Measurements from ENCODE around the gene CARS2. TPM values are rescaled to one million over a fixed set of nuclear protein-coding genes. Genes with fewer than 3 reads are reported as not detected.
"Not testable (repeated sequence)": the region's sequence is repeated elsewhere in the genome, so short reads cannot be mapped to it uniquely, and the experiment has no call there.

CARS2 gene
- total and polyA plus RNA-seq, 5 donors from 2014 or later = 23.1 to 71.4 (median 35.2) TPM

GRCh38 chr13:110705356-110705825, 525 bp downstream of the CARS2 start:
- Mint-ChIP-seq H3K4me1 (peaks cover 13 to 61% (median 36%) of the 10 kb centered on the region in 4 donors), H3K27me3 (no peaks in the 10 kb centered on the region), H3K4me3 (peak overlapping the region; percentile 94 to 96 (median 95)), H3K36me3 (peaks cover 9% of the 10 kb centered on the region), H3K27ac (peak overlapping the region; percentile 44 to 94 (median 71)), H3K9me3 (no peaks in the 10 kb centered on the region)
- Histone ChIP-seq H3K36me3 (ENCODE audit: control insufficient read depth, insufficient read depth, low read length) (peaks cover 26% of the 10 kb centered on the region), H3K27ac (ENCODE audit: insufficient read depth, low read length, poor library complexity, severe bottlenecking) (peak overlapping the region; percentile 70), H3K4me3 (ENCODE audit: low read depth, low read length) (peak overlapping the region; percentile 82), H3K9me3 (ENCODE audit: control insufficient read depth in 2 of 2, low read length in 2 of 2) (no peaks in the 10 kb centered on the region), H3K4me1 (ENCODE audit: control insufficient read depth, insufficient read depth, low read length, poor library complexity, severe bottlenecking) (peaks cover 36% of the 10 kb centered on the region), H3K27me3 (ENCODE audit: control insufficient read depth, insufficient read depth, low read length) (no peaks in the 10 kb centered on the region)
- no peak for DNase-seq
- ATAC-seq (ENCODE audit: low read depth in 2 of 2) = no peak

- Mint-ChIP-seq H3K9me3 (no peaks in the 10 kb centered on the region), H3K4me1 (peaks cover 10 to 73% (median 49%) of the 10 kb centered on the region in 4 donors), H3K27me3 (no peaks in the 10 kb centered on the region), H3K4me3 (peak overlapping the region in 3 of 4 donors; percentile 27 to 69 (median 43)), H3K36me3 (peaks cover 25% of the 10 kb centered on the region), H3K27ac (peak overlapping the region in 1 of 3 donors; percentile 13)
- no peak overlapping the region for H3K27ac ChIP-seq (ENCODE audit: insufficient read depth, low read length, poor library complexity, severe bottlenecking)
- H3K27me3 ChIP-seq (ENCODE audit: control insufficient read depth, insufficient read depth, low read length) = no peaks in the 10 kb centered on the region
- no peak for DNase-seq
- no peak for ATAC-seq (ENCODE audit: low read depth in 2 of 2)
- no peak overlapping the region for H3K4me3 ChIP-seq (ENCODE audit: low read depth, low read length)
- no peaks in the 10 kb centered on the region for H3K9me3 ChIP-seq (ENCODE audit: control insufficient read depth in 2 of 2, low read length in 2 of 2)
- peaks cover 51% of the 10 kb centered on the region for H3K36me3 ChIP-seq (ENCODE audit: control insufficient read depth, insufficient read depth, low read length)
- H3K4me1 ChIP-seq (ENCODE audit: control insufficient read depth, insufficient read depth, low read length, poor library complexity, severe bottlenecking) = peaks cover 36% of the 10 kb centered on the region
Observed at GRCh38 chr13:110702591-110703526, 3.1 kb downstream of the CARS2 start.

- H3K4me1 ChIP-seq (ENCODE audit: control insufficient read depth, insufficient read depth, low read length, poor library complexity, severe bottlenecking) = peaks cover 36% of the 10 kb centered on the region
- H3K27ac Mint-ChIP-seq = peak overlapping the region in 1 of 3 donors; percentile 13
- DNase-seq = no peak
- H3K27ac ChIP-seq (ENCODE audit: insufficient read depth, low read length, poor library complexity, severe bottlenecking) = no peak overlapping the region
- ATAC-seq (ENCODE audit: low read depth in 2 of 2) = no peak
- peak overlapping the region in 1 of 4 donors; percentile 33 for H3K4me3 Mint-ChIP-seq
- peaks cover 25% of the 10 kb centered on the region for H3K36me3 Mint-ChIP-seq
- H3K9me3 ChIP-seq (ENCODE audit: control insufficient read depth in 2 of 2, low read length in 2 of 2) = no peaks in the 10 kb centered on the region
- H3K4me3 ChIP-seq (ENCODE audit: low read depth, low read length) = no peak overlapping the region
- H3K9me3 Mint-ChIP-seq = no peaks in the 10 kb centered on the region
- H3K4me1 Mint-ChIP-seq = peaks cover 9 to 76% (median 48%) of the 10 kb centered on the region in 4 donors
- H3K36me3 ChIP-seq (ENCODE audit: control insufficient read depth, insufficient read depth, low read length) = peaks cover 58% of the 10 kb centered on the region
- no peaks in the 10 kb centered on the region for H3K27me3 ChIP-seq (ENCODE audit: control insufficient read depth, insufficient read depth, low read length)
- no peaks in the 10 kb centered on the region for H3K27me3 Mint-ChIP-seq
Observed at GRCh38 chr13:110702089-110702488, 3.8 kb downstream of the CARS2 start.

- not testable (repeated sequence) for H3K27ac Mint-ChIP-seq; H3K4me3 Mint-ChIP-seq; H3K9me3 Mint-ChIP-seq; H3K9me3 ChIP-seq (ENCODE audit: control insufficient read depth in 2 of 2, low read length in 2 of 2); H3K27ac ChIP-seq (ENCODE audit: insufficient read depth, low read length, poor library complexity, severe bottlenecking); DNase-seq; H3K4me3 ChIP-seq (ENCODE audit: low read depth, low read length); H3K27me3 Mint-ChIP-seq; H3K27me3 ChIP-seq (ENCODE audit: control insufficient read depth, insufficient read depth, low read length); ATAC-seq (ENCODE audit: low read depth in 2 of 2)
- peaks cover 25% of the 10 kb centered on the region for H3K36me3 Mint-ChIP-seq
- H3K4me1 Mint-ChIP-seq = peaks cover 9 to 78% (median 46%) of the 10 kb centered on the region in 4 donors
- H3K4me1 ChIP-seq (ENCODE audit: control insufficient read depth, insufficient read depth, low read length, poor library complexity, severe bottlenecking) = peaks cover 28% of the 10 kb centered on the region
- H3K36me3 ChIP-seq (ENCODE audit: control insufficient read depth, insufficient read depth, low read length) = peaks cover 67% of the 10 kb centered on the region
Observed at GRCh38 chr13:110701061-110701460, 4.9 kb downstream of the CARS2 start.

GRCh38 chr13:110700641-110701040, 5.3 kb downstream of the CARS2 start:
- H3K9me3 ChIP-seq (ENCODE audit: control insufficient read depth in 2 of 2, low read length in 2 of 2) = no peaks in the 10 kb centered on the region
- Mint-ChIP-seq H3K36me3 (peaks cover 25% of the 10 kb centered on the region), H3K27me3 (no peaks in the 10 kb centered on the region), H3K27ac (peak overlapping the region in 1 of 3 donors; percentile 49), H3K9me3 (no peaks in the 10 kb centered on the region), H3K4me1 (peaks cover 9 to 80% (median 46%) of the 10 kb centered on the region in 4 donors), H3K4me3 (no peak overlapping the region)
- ATAC-seq (ENCODE audit: low read depth in 2 of 2) (no peak), DNase-seq (no peak)
- H3K4me1 ChIP-seq (ENCODE audit: control insufficient read depth, insufficient read depth, low read length, poor library complexity, severe bottlenecking) = peaks cover 26% of the 10 kb centered on the region
- H3K27ac ChIP-seq (ENCODE audit: insufficient read depth, low read length, poor library complexity, severe bottlenecking) = no peak overlapping the region
- H3K4me3 ChIP-seq (ENCODE audit: low read depth, low read length) = no peak overlapping the region
- peaks cover 67% of the 10 kb centered on the region for H3K36me3 ChIP-seq (ENCODE audit: control insufficient read depth, insufficient read depth, low read length)
- no peaks in the 10 kb centered on the region for H3K27me3 ChIP-seq (ENCODE audit: control insufficient read depth, insufficient read depth, low read length)

- peaks cover 9 to 75% (median 44%) of the 10 kb centered on the region in 4 donors for H3K4me1 Mint-ChIP-seq
- no peak for DNase-seq
- no peak overlapping the region for H3K4me3 ChIP-seq (ENCODE audit: low read depth, low read length)
- peaks cover 28% of the 10 kb centered on the region for H3K36me3 Mint-ChIP-seq
- no peak overlapping the region for H3K27ac ChIP-seq (ENCODE audit: insufficient read depth, low read length, poor library complexity, severe bottlenecking)
- H3K9me3 ChIP-seq (ENCODE audit: control insufficient read depth in 2 of 2, low read length in 2 of 2) = no peaks in the 10 kb centered on the region
- no peaks in the 10 kb centered on the region for H3K27me3 Mint-ChIP-seq
- peak overlapping the region in 1 of 4 donors; percentile 29 for H3K4me3 Mint-ChIP-seq
- H3K9me3 Mint-ChIP-seq = no peaks in the 10 kb centered on the region
- H3K27me3 ChIP-seq (ENCODE audit: control insufficient read depth, insufficient read depth, low read length) = no peaks in the 10 kb centered on the region
- peaks cover 67% of the 10 kb centered on the region for H3K36me3 ChIP-seq (ENCODE audit: control insufficient read depth, insufficient read depth, low read length)
- peak overlapping the region in 2 of 3 donors; percentile 6 to 49 for H3K27ac Mint-ChIP-seq
- peaks cover 21% of the 10 kb centered on the region for H3K4me1 ChIP-seq (ENCODE audit: control insufficient read depth, insufficient read depth, low read length, poor library complexity, severe bottlenecking)
- no peak for ATAC-seq (ENCODE audit: low read depth in 2 of 2)
Observed at GRCh38 chr13:110700186-110700585, 5.7 kb downstream of the CARS2 start.

GRCh38 chr13:110699148-110700145, 6.5 kb downstream of the CARS2 start:
- H3K4me1 ChIP-seq (ENCODE audit: control insufficient read depth, insufficient read depth, low read length, poor library complexity, severe bottlenecking) = peaks cover 14% of the 10 kb centered on the region
- peak overlapping the region in 1 of 4 donors; percentile 49 for H3K4me3 Mint-ChIP-seq
- H3K9me3 Mint-ChIP-seq = no peaks in the 10 kb centered on the region
- peak overlapping the region in 2 of 3 donors; percentile 6 to 49 for H3K27ac Mint-ChIP-seq
- H3K27ac ChIP-seq (ENCODE audit: insufficient read depth, low read length, poor library complexity, severe bottlenecking) = no peak overlapping the region
- no peaks in the 10 kb centered on the region for H3K27me3 ChIP-seq (ENCODE audit: control insufficient read depth, insufficient read depth, low read length)
- no peaks in the 10 kb centered on the region for H3K9me3 ChIP-seq (ENCODE audit: control insufficient read depth in 2 of 2, low read length in 2 of 2)
- H3K36me3 Mint-ChIP-seq = peaks cover 28% of the 10 kb centered on the region
- no peaks in the 10 kb centered on the region for H3K27me3 Mint-ChIP-seq
- H3K36me3 ChIP-seq (ENCODE audit: control insufficient read depth, insufficient read depth, low read length) = peaks cover 72% of the 10 kb centered on the region
- H3K4me1 Mint-ChIP-seq = peaks cover 9 to 68% (median 42%) of the 10 kb centered on the region in 4 donors
- ATAC-seq (ENCODE audit: low read depth in 2 of 2) (no peak), DNase-seq (no peak)
- no peak overlapping the region for H3K4me3 ChIP-seq (ENCODE audit: low read depth, low read length)

Data from CD4-positive, CD25-positive, alpha-beta regulatory T cell (primary cell).